ENCODE measurements around the gene B4GALT1.
"Not testable (repeated sequence)": the region's sequence is repeated elsewhere in the genome, so short reads cannot be mapped to it uniquely, and the experiment has no call there.

B4GALT1 gene

DNA sequence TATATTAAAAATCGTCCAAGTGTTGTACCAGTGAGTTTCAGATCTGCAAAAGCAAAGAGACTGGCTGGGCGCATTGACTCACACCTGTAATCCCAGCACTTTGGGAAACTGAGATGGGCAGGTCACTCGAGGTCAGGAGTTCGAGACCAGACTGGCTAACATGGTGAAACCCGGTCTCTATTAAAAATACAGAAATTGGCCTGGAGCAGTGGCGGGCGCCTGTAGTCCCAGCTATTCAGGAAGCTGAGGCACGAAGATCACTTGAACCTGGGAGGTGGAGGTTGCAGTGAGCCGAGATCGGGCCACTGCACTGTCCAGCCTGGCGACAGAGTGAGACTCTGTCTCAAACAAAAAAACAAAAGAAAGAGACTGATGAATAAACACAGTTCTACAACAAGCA lies 18.3 kb upstream of the B4GALT1 start:
- no peak for DNase-seq (ENCODE audit: low read depth, low spot score)

DNA sequence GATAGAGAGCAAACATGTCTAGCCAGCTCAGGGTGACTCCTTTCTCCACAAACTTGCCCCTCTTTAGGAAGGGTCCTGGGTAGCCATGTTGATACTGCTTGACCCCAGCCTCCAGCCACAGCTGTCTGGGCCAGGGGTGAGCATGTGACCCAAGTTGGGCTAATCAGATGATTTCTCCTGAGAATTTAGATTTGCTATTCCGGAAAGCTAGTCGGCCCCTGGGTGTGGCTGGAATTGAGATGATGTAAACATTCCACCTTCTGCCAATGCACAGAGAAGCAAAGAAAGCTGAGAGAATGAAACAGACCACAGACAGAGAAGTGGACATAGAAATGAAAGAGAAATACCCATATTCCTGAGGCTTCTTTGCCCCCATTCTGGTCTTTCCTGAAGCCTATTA lies 17.8 kb upstream of the B4GALT1 start:
- no peak for DNase-seq (ENCODE audit: low read depth, low spot score)

- DNase-seq (ENCODE audit: low read depth, low spot score), result no peak
Observed at GRCh38 chr9:33182519-33182918, 15.4 kb upstream of the B4GALT1 start.

DNA sequence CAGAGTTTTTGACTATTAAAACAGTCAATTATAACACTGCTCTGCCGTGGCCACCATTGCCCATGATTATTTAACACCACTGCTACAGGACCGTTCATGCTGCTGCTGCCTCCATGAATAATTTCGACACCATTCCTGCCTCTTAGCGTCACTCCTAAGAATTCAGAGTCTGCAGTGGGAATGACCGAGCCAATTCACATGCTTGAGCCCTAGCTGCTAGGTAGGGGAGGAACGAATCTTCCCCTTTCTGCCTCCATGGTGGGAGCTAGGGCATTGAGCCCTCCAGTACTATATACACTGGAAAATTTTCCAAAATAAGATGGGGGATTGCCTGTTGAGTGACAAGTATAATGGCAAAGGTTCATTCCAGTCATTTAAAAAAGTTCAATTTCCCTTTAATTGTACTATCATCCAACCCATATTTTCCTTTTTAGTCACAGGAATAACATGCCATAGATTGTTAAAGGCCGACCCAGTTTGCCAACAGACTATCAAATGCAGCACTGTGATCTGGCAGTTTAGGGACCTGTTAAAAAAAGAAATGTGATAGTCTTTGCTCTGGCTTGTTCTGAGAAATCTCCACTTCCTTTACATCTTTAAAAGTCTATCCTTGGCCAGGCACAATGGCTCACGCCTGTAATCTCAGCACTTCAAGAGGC lies 13.5 kb upstream of the B4GALT1 start:
- no peak for DNase-seq (ENCODE audit: low read depth, low spot score)

DNA sequence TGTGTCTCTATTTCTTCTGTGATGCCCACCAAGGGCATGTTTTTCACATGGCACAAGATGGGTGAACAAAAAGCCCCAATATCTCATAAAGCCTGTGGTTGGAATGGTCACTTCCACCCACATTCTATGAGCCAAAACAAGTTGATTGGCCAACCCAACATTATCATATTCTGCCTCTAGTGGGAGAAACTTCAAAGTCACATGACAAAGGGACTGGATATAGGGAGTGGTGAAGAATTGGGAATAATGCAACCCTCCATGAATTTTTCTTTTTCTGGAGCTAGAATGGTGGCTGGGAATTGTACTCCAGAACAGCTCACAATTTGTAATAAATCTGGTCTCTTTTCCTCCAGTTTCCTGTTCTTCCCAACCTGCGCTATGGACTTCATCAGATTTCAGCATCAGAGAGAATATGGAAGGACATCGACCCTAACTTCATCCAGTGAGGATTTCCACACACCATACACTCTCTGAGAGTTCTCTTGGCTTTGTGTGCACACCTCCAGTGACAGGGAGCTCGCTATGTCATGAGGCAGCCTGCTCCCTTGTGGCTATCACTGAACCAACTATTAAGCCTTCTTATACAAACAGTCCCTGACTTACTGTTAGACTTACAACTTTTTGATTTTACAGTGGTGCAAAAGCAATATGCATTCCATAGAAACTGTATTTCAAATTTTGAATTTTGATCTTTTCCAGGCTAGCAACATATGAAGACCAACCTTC lies 12.0 kb upstream of the B4GALT1 start:
- no peak for DNase-seq (ENCODE audit: low read depth, low spot score)

DNA sequence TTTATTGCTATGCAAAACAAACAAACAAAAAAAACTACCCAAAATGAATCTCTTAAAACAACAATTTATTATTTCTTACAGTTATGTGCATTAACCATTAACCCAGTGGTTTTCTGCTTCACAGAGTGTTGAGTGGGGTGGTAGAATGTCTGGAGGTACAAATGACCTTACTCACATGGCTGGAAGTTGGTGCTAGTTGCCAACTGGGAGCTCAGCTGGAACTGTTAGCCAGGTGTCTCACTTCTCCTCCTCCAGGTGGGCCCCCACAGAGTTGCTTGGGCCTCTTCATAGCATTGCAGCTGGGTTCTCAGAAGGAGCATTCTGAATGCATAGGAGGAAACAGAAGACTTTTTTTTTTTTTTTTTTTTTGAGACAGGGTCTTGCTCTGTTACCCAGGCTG lies 10.5 kb upstream of the B4GALT1 start:
- no peak for DNase-seq (ENCODE audit: low read depth, low spot score)

- DNase-seq (ENCODE audit: low read depth, low spot score), result no peak
Observed at GRCh38 chr9:33177086-33177485, 9.9 kb upstream of the B4GALT1 start.

DNA sequence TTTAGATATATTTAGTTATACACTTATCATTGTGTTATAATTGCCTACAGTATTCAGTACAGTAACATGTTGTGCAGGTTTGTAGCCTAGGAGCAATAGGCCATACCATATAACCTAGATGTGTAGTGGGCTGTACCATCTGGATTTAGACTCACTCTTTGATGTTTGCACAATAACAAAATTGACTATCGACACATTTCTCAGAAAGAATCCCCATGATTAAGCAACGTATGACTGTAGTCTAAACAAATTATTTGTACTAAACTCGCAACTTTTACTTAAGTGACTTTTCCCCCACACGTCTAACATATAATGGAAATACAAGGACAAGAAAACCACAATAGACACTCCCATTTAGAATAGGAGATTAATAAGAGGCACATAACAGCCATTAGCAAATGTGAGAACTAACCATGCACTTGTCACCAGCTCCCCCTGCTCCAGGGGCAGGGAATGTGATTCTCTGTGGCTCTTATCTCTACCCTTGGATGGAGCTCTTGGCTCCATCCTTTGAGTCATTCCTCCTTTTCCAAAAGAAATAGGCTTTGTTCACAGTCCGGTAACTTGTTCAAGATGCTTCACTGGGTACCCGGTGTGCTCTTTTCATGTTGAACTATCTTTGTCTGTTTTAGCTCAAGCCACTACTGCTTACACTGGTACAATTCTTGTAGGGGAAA lies 8.7 kb upstream of the B4GALT1 start:
- DNase-seq (ENCODE audit: low read depth, low spot score), result no peak

DNA sequence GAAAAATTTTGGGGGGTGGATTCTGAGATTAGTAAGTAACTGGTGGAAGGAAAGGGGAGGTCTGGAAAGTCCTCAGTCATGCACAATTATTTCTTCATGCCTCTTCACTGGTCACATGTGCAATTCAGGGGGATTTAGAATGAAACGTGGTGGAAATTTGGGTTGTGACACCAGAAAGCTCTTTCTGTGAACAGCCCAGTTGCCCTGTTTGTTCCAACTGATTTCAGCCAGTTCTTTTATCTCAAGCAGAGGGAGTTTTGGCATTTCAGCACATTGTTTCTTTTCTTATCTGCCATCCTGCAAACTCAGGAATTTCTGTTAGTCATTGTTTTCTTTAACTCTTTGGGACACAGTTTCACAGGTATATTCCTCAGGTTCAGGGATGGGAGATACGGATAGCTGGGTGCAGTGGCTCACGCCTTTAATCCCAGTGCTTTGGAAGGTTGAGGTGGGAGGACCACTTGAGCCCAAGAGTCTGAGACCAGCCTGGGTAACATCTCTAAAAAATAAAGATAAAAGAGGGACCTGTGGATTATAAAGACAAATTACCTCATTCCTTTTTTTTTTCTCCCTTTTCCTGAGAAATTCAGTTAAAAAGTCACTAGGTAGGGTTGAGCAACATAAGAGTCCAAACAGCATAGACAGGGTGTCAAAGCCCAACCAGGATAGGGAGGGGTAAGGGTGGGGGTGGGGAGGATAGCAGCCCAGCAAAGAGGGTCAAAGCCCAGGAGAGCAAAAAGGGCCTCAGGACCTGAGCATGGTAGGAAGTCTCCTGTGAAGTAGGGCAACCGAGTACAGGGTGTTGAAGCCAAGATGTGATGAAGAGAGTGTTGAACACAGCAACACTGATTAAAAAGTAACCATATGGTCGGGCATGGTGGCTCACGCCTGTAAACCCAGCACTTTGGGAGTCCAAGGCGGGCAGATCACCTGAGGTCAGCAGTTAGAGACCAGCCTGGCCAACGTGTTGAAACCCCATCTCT lies 5.4 kb upstream of the B4GALT1 start:
- DNase-seq (ENCODE audit: low read depth, low spot score), result no peak

- DNase-seq (ENCODE audit: low read depth, low spot score), result no peak
Observed at GRCh38 chr9:33170464-33171415, 3.6 kb upstream of the B4GALT1 start.

GRCh38 chr9:33168941-33169544 lies 1.9 kb upstream of the B4GALT1 start:
- DNase-seq (ENCODE audit: low read depth, low spot score), result no peak

- no peak for DNase-seq (ENCODE audit: low read depth, low spot score)
Observed at GRCh38 chr9:33167972-33168461, 881 bp upstream of the B4GALT1 start.

DNA sequence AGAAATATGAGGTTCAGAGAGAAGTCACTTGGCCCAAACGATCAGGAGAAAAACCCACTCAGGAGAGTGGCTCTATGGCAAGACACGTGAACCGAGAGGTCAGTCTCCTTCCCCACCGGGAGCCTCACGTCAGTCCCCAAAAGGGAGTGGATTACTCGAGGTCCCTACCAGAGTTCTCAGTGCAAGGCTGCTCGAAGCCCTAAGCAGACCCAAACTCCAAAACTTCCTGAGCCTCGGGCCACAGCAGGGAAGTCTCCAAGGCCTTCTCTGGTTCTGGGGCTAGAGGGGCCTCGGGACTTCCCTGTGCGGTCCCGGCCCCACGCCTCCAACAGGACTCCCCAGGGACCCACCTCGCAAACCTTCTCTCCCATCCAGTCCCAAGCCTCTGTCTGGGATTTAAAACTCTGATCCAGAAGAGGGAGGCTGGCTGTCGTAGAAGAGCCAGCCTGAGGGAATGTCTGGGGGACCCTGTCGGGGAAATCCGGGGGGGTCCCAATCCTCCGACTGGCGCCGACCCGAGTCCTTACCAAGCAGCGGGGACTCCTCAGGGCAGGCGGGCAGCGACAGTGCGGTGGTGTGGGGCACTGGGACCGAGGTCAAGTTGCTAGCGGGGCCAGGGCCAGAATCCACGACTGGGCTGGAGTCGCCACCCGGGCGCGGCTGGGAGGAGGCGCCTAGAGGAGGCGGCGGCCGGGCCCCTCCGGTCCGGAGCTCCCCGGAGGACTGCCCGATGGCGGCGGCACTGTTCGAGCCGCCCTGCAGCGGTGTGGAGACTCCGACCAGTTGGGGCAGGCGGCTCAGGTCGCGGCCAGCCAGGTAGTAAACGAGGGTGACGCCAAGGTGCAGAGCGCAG lies 679 bp downstream of the B4GALT1 start:
- DNase-seq (ENCODE audit: low read depth, low spot score), result no peak

GRCh38 chr9:33165263-33166151 lies 1.6 kb downstream of the B4GALT1 start:
- no peak for DNase-seq (ENCODE audit: low read depth, low spot score)

- DNase-seq (ENCODE audit: low read depth, low spot score), result not testable (repeated sequence)
Observed at GRCh38 chr9:33164921-33165262, 2.2 kb downstream of the B4GALT1 start.

- DNase-seq (ENCODE audit: low read depth, low spot score), result no peak
Observed at GRCh38 chr9:33164138-33164809, 2.9 kb downstream of the B4GALT1 start.

GRCh38 chr9:33163433-33164137 lies 3.6 kb downstream of the B4GALT1 start:
- DNase-seq (ENCODE audit: low read depth, low spot score), result no peak
